HL-60 (cell line): ENCODE results near the gene STH.

Experiments
- DNase-seq, 2 experiments: peaks; one replicate each; pipeline ENCODE4 v3.0.0-alpha.2; 2010 to 2020; ENCODE audit warnings: low read depth in 1 of 2, low spot score in 1 of 2
- H3K27ac ChIP-seq: fragments of 250-450 bp; sonication (Bioruptor Pico); replicated peaks from 2 replicates; pipeline ENCODE4 v1.5.1; 2020; ENCODE audit warnings: mild to moderate bottlenecking, moderate library complexity
- H3K27me3 ChIP-seq: fragments of 250-450 bp; sonication (Bioruptor Pico); 2 replicates; pipeline ENCODE4 v1.5.1; 2021; ENCODE audit warnings: mild to moderate bottlenecking, moderate library complexity; ENCODE audit not compliant: insufficient read depth, poor library complexity, severe bottlenecking
- H3K4me3 ChIP-seq: replicated peaks from 2 replicates; pipeline ENCODE4 v1.5.1; 2011; ENCODE audit warnings: mild to moderate bottlenecking, control low read depth, low read length; ENCODE audit not compliant: insufficient read depth
- CTCF ChIP-seq: IDR thresholded peaks from one replicate; pipeline ENCODE4 v1.5.1; 2011; ENCODE audit warnings: low read length, control low read depth, inconsistent platforms; ENCODE audit not compliant: insufficient read depth
- GABPA ChIP-seq: IDR thresholded peaks from 2 replicates; pipeline ENCODE4 v1.6.1; 2012; ENCODE audit warnings: low read depth
- POLR2AphosphoS5 ChIP-seq: IDR thresholded peaks from 2 replicates; pipeline ENCODE4 v1.6.1; 2012; ENCODE audit warnings: low read depth
- REST ChIP-seq: IDR thresholded peaks from 2 replicates; pipeline ENCODE4 v1.6.1; 2012; ENCODE audit warnings: low read depth; ENCODE audit not compliant: insufficient replicate concordance
- SPI1 ChIP-seq: IDR thresholded peaks from 2 replicates; pipeline ENCODE4 v1.6.1; 2012; ENCODE audit warnings: low read depth, mild to moderate bottlenecking, borderline replicate concordance

Gene STH

DNA sequence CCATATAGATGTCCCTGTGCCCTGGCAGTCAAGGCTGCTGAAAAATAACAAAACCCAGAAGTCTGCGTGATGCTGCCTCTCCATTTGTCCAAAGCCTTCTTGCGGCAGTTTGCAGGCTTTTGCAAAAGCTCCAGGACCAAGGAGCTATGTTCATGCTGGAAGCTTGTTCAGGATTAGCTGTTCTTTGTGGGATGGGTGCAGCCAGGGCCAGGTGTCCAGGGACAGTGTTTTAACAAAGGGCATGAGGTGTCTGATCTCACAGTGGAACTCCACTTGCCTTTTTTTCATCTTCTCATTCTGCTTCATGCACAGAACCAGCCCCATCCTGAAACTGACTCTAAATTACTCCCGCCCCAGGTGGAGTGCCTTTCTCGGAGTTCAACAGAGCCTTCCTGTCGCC is 31.7 kb upstream of the STH start:
- Histone ChIP-seq H3K27ac (no peak overlapping the region), H3K4me3 (no peak overlapping the region), H3K27me3 (peaks cover 12% of the 10 kb centered on the region)
- no peak for DNase-seq
- TF ChIP-seq CTCF (no peak), POLR2AphosphoS5 (no peak), SPI1 (no peak), REST (no peak), GABPA (no peak)

GRCh38 chr17:45968732-45969131 is 30.3 kb upstream of the STH start:
- no peak for DNase-seq
- Histone ChIP-seq H3K27me3 (peaks cover 12% of the 10 kb centered on the region), H3K27ac (no peak overlapping the region), H3K4me3 (no peak overlapping the region)
- TF ChIP-seq CTCF (no peak), REST (no peak), GABPA (no peak), SPI1 (no peak), POLR2AphosphoS5 (no peak)

GRCh38 chr17:45969726-45970125 is 29.3 kb upstream of the STH start:
- TF ChIP-seq REST (no peak), CTCF (no peak), POLR2AphosphoS5 (no peak), SPI1 (no peak), GABPA (no peak)
- H3K4me3 ChIP-seq, result no peak overlapping the region
- DNase-seq, result no peak
- H3K27me3 ChIP-seq, result peaks cover 12% of the 10 kb centered on the region
- no peak overlapping the region for H3K27ac ChIP-seq
